GM18907 (cell line): ENCODE results near the gene FREM1.

Experiments used
- ATAC-seq: cut with Tn5 transposase; IDR thresholded peaks from one replicate; pipeline ENCODE4 v1.9.1; 2021; ENCODE audit warnings: mild to moderate bottlenecking, moderate library complexity; ENCODE audit not compliant: unreplicated experiment

FREM1 gene

GRCh38 chr9:14822666-14823065, 87.6 kb downstream of the FREM1 start:
- ATAC-seq: no peak

- ATAC-seq: no peak
Measured at GRCh38 chr9:14819183-14819582, 91.0 kb downstream of the FREM1 start.

GRCh38 chr9:14814249-14814628, 96.0 kb downstream of the FREM1 start:
- ATAC-seq: no peak

GRCh38 chr9:14813336-14814248, 96.6 kb downstream of the FREM1 start:
- ATAC-seq: no peak

- ATAC-seq: no peak
Measured at GRCh38 chr9:14812806-14813205, 97.4 kb downstream of the FREM1 start.

GRCh38 chr9:14811844-14812243, 98.4 kb downstream of the FREM1 start:
- no peak for ATAC-seq

GRCh38 chr9:14806941-14807520, 103.2 kb downstream of the FREM1 start:
- no peak for ATAC-seq

GRCh38 chr9:14799030-14799429, 111.2 kb downstream of the FREM1 start:
- ATAC-seq: no peak

GRCh38 chr9:14797435-14797834, 112.8 kb downstream of the FREM1 start:
- ATAC-seq: no peak

GRCh38 chr9:14793389-14793788, 116.8 kb downstream of the FREM1 start:
- no peak for ATAC-seq

- no peak for ATAC-seq
Measured at GRCh38 chr9:14790628-14791027, 119.6 kb downstream of the FREM1 start.

GRCh38 chr9:14788846-14789245, 121.4 kb downstream of the FREM1 start:
- no peak for ATAC-seq

GRCh38 chr9:14783358-14783757, 126.9 kb downstream of the FREM1 start:
- ATAC-seq: no peak

GRCh38 chr9:14782286-14783051, 127.8 kb downstream of the FREM1 start:
- no peak for ATAC-seq

- no peak for ATAC-seq
Measured at GRCh38 chr9:14780693-14781092, 129.5 kb downstream of the FREM1 start.

- no peak for ATAC-seq
Measured at GRCh38 chr9:14780251-14780650, 130.0 kb downstream of the FREM1 start.

- no peak for ATAC-seq
Measured at GRCh38 chr9:14779566-14780022, 130.6 kb downstream of the FREM1 start.

GRCh38 chr9:14778565-14778964, 131.7 kb downstream of the FREM1 start:
- ATAC-seq: no peak

- no peak for ATAC-seq
Measured at GRCh38 chr9:14775917-14776316, 134.3 kb downstream of the FREM1 start.

GRCh38 chr9:14770592-14770991, 139.6 kb downstream of the FREM1 start:
- ATAC-seq: no peak

- no peak for ATAC-seq
Measured at GRCh38 chr9:14769230-14769571, 141.0 kb downstream of the FREM1 start.
